Measurements from ENCODE around the gene RAI2.
"Not testable (repeated sequence)": the region's sequence is repeated elsewhere in the genome, so short reads cannot be mapped to it uniquely, and the experiment has no call there.

Gene RAI2

GRCh38 chrX:17826609-17827496 is 34.2 kb downstream of the RAI2 start:
- no peak for DNase-seq

- no peak for DNase-seq
Measured at GRCh38 chrX:17824980-17825379, 36.1 kb downstream of the RAI2 start.

- DNase-seq = no peak
Measured at GRCh38 chrX:17822351-17822750, 38.7 kb downstream of the RAI2 start.

- DNase-seq = no peak
Measured at GRCh38 chrX:17820100-17820499, 41.0 kb downstream of the RAI2 start.

- no peak for DNase-seq
Measured at GRCh38 chrX:17818726-17819125, 42.4 kb downstream of the RAI2 start.

GRCh38 chrX:17817251-17817650 is 43.8 kb downstream of the RAI2 start:
- no peak for DNase-seq

- DNase-seq = no peak
Measured at GRCh38 chrX:17814557-17814956, 46.5 kb downstream of the RAI2 start.

- no peak for DNase-seq
Measured at GRCh38 chrX:17814059-17814458, 47.0 kb downstream of the RAI2 start.

GRCh38 chrX:17813277-17813676 is 47.8 kb downstream of the RAI2 start:
- no peak for DNase-seq

GRCh38 chrX:17812763-17813162 is 48.3 kb downstream of the RAI2 start:
- DNase-seq = no peak

- DNase-seq = no peak
Measured at GRCh38 chrX:17809984-17810383, 51.1 kb downstream of the RAI2 start.

GRCh38 chrX:17809273-17809672 is 51.8 kb downstream of the RAI2 start:
- no peak for DNase-seq

- no peak for DNase-seq
Measured at GRCh38 chrX:17805120-17805519, 56.0 kb downstream of the RAI2 start.

GRCh38 chrX:17803449-17803848 is 57.6 kb downstream of the RAI2 start:
- no peak for DNase-seq

GRCh38 chrX:17802756-17803155 is 58.3 kb downstream of the RAI2 start:
- DNase-seq = no peak

- no peak for DNase-seq
Measured at GRCh38 chrX:17801431-17801830, 59.7 kb downstream of the RAI2 start.

GRCh38 chrX:17798921-17799320 is 62.2 kb downstream of the RAI2 start:
- DNase-seq = no peak

GRCh38 chrX:17792826-17793225 is 68.3 kb downstream of the RAI2 start:
- no peak for DNase-seq

GRCh38 chrX:17788956-17789562 is 72.0 kb downstream of the RAI2 start:
- no peak for DNase-seq

- peak; percentile 22 for DNase-seq
Measured at GRCh38 chrX:17788439-17788838, 72.7 kb downstream of the RAI2 start.

GRCh38 chrX:17787557-17787956 is 73.5 kb downstream of the RAI2 start:
- DNase-seq = no peak

- DNase-seq = not testable (repeated sequence)
Measured at GRCh38 chrX:17786554-17787347, 74.3 kb downstream of the RAI2 start.

- DNase-seq = no peak
Measured at GRCh38 chrX:17779434-17779833, 81.7 kb downstream of the RAI2 start.

GRCh38 chrX:17778997-17779396 is 82.1 kb downstream of the RAI2 start:
- DNase-seq = no peak

Data from DMS153 (cell line).